DMS 273 (cell line): ENCODE measurements around the gene PTPRF.
"Not testable (repeated sequence)": the region's sequence is repeated elsewhere in the genome, so short reads cannot be mapped to it uniquely, and the experiment has no call there.

Source experiments
- DNase-seq: peaks from one replicate; lab custom pipeline; 2025; ENCODE audit not compliant: unreplicated experiment; lab: John Stamatoyannopoulos, UW

PTPRF gene

GRCh38 chr1:43536864-43537358 lies 6.2 kb downstream of the PTPRF start:
- no peak for DNase-seq

- DNase-seq, result no peak
Measured at GRCh38 chr1:43537423-43538142, 6.9 kb downstream of the PTPRF start.

- DNase-seq, result no peak
Measured at GRCh38 chr1:43538143-43538487, 7.4 kb downstream of the PTPRF start.

- no peak for DNase-seq
Measured at GRCh38 chr1:43538969-43539368, 8.3 kb downstream of the PTPRF start.

GRCh38 chr1:43539726-43540434 lies 9.2 kb downstream of the PTPRF start:
- DNase-seq, result no peak

GRCh38 chr1:43540653-43541071 lies 10.0 kb downstream of the PTPRF start:
- no peak for DNase-seq

GRCh38 chr1:43541141-43541540 lies 10.5 kb downstream of the PTPRF start:
- DNase-seq, result peak; percentile 40

- peak; percentile 90 for DNase-seq
Measured at GRCh38 chr1:43541721-43542401, 11.2 kb downstream of the PTPRF start.

- no peak for DNase-seq
Measured at GRCh38 chr1:43542527-43543458, 12.1 kb downstream of the PTPRF start.

GRCh38 chr1:43543567-43543966 lies 12.9 kb downstream of the PTPRF start:
- no peak for DNase-seq

- no peak for DNase-seq
Measured at GRCh38 chr1:43545339-43545694, 14.6 kb downstream of the PTPRF start.

- peak; percentile 82 for DNase-seq
Measured at GRCh38 chr1:43545695-43546387, 15.2 kb downstream of the PTPRF start.

- DNase-seq, result no peak
Measured at GRCh38 chr1:43546388-43547100, 15.9 kb downstream of the PTPRF start.

GRCh38 chr1:43547538-43548072 lies 16.9 kb downstream of the PTPRF start:
- no peak for DNase-seq

- DNase-seq, result no peak
Measured at GRCh38 chr1:43548285-43549271, 17.9 kb downstream of the PTPRF start.

- DNase-seq, result not testable (repeated sequence)
Measured at GRCh38 chr1:43549394-43549793, 18.7 kb downstream of the PTPRF start.

- no peak for DNase-seq
Measured at GRCh38 chr1:43549921-43550597, 19.4 kb downstream of the PTPRF start.
